DLD1 (cell line): ENCODE data around the gene AURKAIP1.

Experiments
- in situ Hi-C: cut with HindIII; loops from 2 replicates; pipeline ENCODE4 v1.10.0; 2017; ENCODE audit warnings: low sequenced_read_pairs

The AURKAIP1 gene

GRCh38 chr1:1361982-1362423, 13.0 kb downstream of the AURKAIP1 start:
- in situ Hi-C loops, result no loop called here

- in situ Hi-C loops, result no loop called here
Observed at GRCh38 chr1:1361233-1361981, 13.6 kb downstream of the AURKAIP1 start.

GRCh38 chr1:1360506-1361169, 14.4 kb downstream of the AURKAIP1 start:
- in situ Hi-C loops, result no loop called here

- in situ Hi-C loops, result no loop called here
Observed at GRCh38 chr1:1359664-1360468, 15.1 kb downstream of the AURKAIP1 start.

- in situ Hi-C loops, result no loop called here
Observed at GRCh38 chr1:1359308-1359663, 15.7 kb downstream of the AURKAIP1 start.

GRCh38 chr1:1358433-1359271, 16.4 kb downstream of the AURKAIP1 start, which contains the start of gene MXRA8:
Gene MXRA8, minus strand, starts transcription at chr1:1358555. Its CDS starts 51 bp downstream, at chr1:1358504.
- in situ Hi-C loops, result no loop called here

GRCh38 chr1:1357871-1358432, 17.1 kb downstream of the AURKAIP1 start:
- in situ Hi-C loops, result no loop called here

GRCh38 chr1:1356796-1357401, 18.1 kb downstream of the AURKAIP1 start:
- in situ Hi-C loops, result no loop called here

GRCh38 chr1:1356166-1356795, 18.7 kb downstream of the AURKAIP1 start:
- in situ Hi-C loops, result no loop called here

GRCh38 chr1:1355416-1355815, 19.6 kb downstream of the AURKAIP1 start:
- in situ Hi-C loops, result no loop called here

- in situ Hi-C loops, result no loop called here
Observed at GRCh38 chr1:1354271-1355247, 20.4 kb downstream of the AURKAIP1 start.

GRCh38 chr1:1353389-1354151, 21.4 kb downstream of the AURKAIP1 start:
- in situ Hi-C loops, result no loop called here

GRCh38 chr1:1352786-1353388, 22.1 kb downstream of the AURKAIP1 start:
- in situ Hi-C loops, result no loop called here

- in situ Hi-C loops, result no loop called here
Observed at GRCh38 chr1:1351511-1352427, 23.2 kb downstream of the AURKAIP1 start.

GRCh38 chr1:1349256-1350012, 25.6 kb downstream of the AURKAIP1 start, which contains the start of gene DVL1:
Gene DVL1, minus strand, starts transcription at chr1:1349418. Its CDS starts 353 bp downstream, at chr1:1349065.
- in situ Hi-C loops, result no loop called here
